Adrenal gland (tissue), 12 donors: ENCODE data around the gene FABP7. TPM values are rescaled to one million over a fixed set of nuclear protein-coding genes. Genes with fewer than 3 reads are reported as not detected.

Experiments
- DNase-seq, 7 donors: peaks; one replicate each; pipeline ENCODE4 v3.0.0-alpha.2; 2019 to 2020
- H3K27ac ChIP-seq, 5 donors: fragments of 200-600 bp; sonication (generic) in 4 of 5; 1 replicate in 3 of 5; 2 replicates in 2 of 5; pipeline versions ENCODE4 v1.5.1 to v1.8.0; 2016 to 2020; ENCODE audit warnings: mild to moderate bottlenecking in 1 of 5
- H3K27me3 ChIP-seq: fragments of 200-600 bp; 2 replicates; pipeline ENCODE4 v1.8.0; 2021
- H3K36me3 ChIP-seq, 2 donors: fragments of 200-600 bp; replicated peaks in 1 of 2; 1 replicate in 1 of 2; 2 replicates in 1 of 2; pipeline versions ENCODE4 v1.5.1 to v1.8.0; 2018 to 2022
- H3K4me1 ChIP-seq, 2 donors: fragments of 200-600 bp; replicated peaks in 1 of 2; 1 replicate in 1 of 2; 2 replicates in 1 of 2; pipeline versions ENCODE4 v1.5.1 to v1.8.0; 2018 to 2021
- H3K4me3 ChIP-seq, 4 donors: fragments of 200-600 bp; sonication (generic) in 3 of 4; one replicate each; pipeline ENCODE4 v1.5.1; 2016 to 2018
- H3K9me3 ChIP-seq, 3 donors: fragments of 200-600 bp; sonication (generic) in 1 of 3; replicated peaks in 1 of 3; 1 replicate in 2 of 3; 2 replicates in 1 of 3; pipeline versions ENCODE4 v1.5.1 to v1.8.0; 2016 to 2021
- POLR2A ChIP-seq, 2 donors: fragments of 450-650 bp; IDR thresholded peaks; one replicate each; pipeline ENCODE4 v1.6.1; 2017; ENCODE audit warnings: antibody characterized with exemption in 2 of 2, mild to moderate bottlenecking in 2 of 2, moderate library complexity in 1 of 2
- WGBS, 4 donors: extraction: QIAGEN DNeasy Blood & Tissue Kit in 2 of 4; methylation state at CpG; one replicate each; pipeline versions ENCODE4 v1.1.5 to v1.1.7; 2013 to 2017; 5-methylcytosine and 5-hydroxymethylcytosine counted together
- intact Hi-C, 2 donors: fragments of 100-400 bp; cut with DNase I; formaldehyde crosslinking; loops; one replicate each; pipeline versions ENCODE4 v1.14.1 to v1.15.0; 2022 to 2023
- polyA plus RNA-seq, 3 donors: library from polyadenylated mRNA; stranded (reverse); fragments of 200-250 nt in 2 of 3; fragments of 350-450 nt in 1 of 3; fragmentation: Illumina TruSeq in 1 of 3; extraction: RNeasy Lipid Tissue Mini Kit (QIAGEN cat#74804) in 1 of 3; gene quantifications; one replicate each; pipeline ENCODE4 v1.2.3, GENCODE V29; 2013 to 2014
- total RNA-seq, 9 donors: library from RNA; depleted of rRNA in 4 of 9; stranded (reverse); fragments of >200 nt in 4 of 9; fragments of 120-200 nt in 1 of 9; fragmentation: NEBNext Ultra II Directional in 1 of 9; extraction: Animal tissue kit (Norgen Biotek cat#: 25700) in 1 of 9; gene quantifications; one replicate each; pipeline versions ENCODE4 v1.1.0 to v1.2.4, GENCODE V29; 2013 to 2023
- TF ChIP-seq, protein P1 (sequence below), 6 experiments: fragments of 450-650 bp in 4 of 6; fragments of 200-600 bp in 2 of 6; sonication (generic) in 1 of 6; IDR thresholded peaks; 1 replicate in 5 of 6; 2 replicates in 1 of 6; pipeline versions ENCODE4 v1.5.1 to v1.8.0; 2016 to 2021; ENCODE audit warnings: antibody characterized with exemption in 6 of 6, mild to moderate bottlenecking in 2 of 6, moderate library complexity in 1 of 6
- donor health status: healthy with polysubstance abuse.
- donor health status: Bipolar disorder and iron deficiency.
- donor health status: DM: yes; HTN: yes; CAD: no.
- donor health status: DM: no; HTN: no; CAD: no.
- donor health status: DM: no; HTN: no; CAD: no.
- donor health status: DM: yes; HTN: yes; CAD: no.

Gene FABP7
- total and polyA plus RNA-seq, 12 donors, result 0.22 TPM; not detected in 11

DNA sequence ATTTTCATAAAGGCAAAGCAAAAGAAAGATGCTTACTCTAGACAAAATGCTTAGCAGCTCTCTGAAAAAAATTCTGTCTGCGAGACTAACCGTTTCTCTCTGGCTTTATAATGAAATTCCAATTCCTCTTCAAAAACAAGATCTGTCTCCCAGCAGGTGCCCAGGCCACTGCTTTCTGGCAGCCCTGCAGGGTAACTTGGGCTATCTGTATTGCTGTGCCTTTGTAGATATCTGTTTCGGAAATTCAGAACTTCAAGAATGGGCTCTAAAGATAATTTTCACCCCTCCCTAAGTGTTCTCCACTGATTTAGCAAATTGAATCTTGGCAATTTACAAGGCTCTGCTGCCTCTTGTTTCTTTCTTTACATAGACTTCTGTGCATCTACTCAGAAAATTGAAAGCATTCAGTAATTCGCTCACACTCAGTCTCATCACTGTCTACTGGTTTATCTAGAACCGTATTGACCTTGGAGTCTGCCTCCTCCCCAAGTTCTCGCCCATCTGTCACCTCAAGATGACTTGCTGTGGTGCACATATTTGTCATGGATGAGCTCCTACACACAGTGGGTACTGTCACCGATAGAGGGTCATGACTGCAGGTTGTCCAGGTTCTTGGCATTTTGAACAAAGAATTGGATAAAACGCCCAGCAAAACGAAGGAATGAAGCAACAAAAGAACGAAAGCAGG lies 26.4 kb upstream of the FABP7 start:
- H3K9me3 ChIP-seq, result no peaks in the 10 kb centered on the region
- intact Hi-C loops, result loop anchor here in 1 of 2 donors (5.0 kb wide), 1 partner anchor 74 kb away; no protein-coding TSS in a partner anchor
- WGBS, 4 donors, result 73 to 82% (median 78%) methylated on average over 10 of the region's 10 CpGs
- H3K27me3 ChIP-seq, result no peaks in the 10 kb centered on the region
- H3K36me3 ChIP-seq, result no peaks in the 10 kb centered on the region
- TF ChIP-seq, protein P1, sequence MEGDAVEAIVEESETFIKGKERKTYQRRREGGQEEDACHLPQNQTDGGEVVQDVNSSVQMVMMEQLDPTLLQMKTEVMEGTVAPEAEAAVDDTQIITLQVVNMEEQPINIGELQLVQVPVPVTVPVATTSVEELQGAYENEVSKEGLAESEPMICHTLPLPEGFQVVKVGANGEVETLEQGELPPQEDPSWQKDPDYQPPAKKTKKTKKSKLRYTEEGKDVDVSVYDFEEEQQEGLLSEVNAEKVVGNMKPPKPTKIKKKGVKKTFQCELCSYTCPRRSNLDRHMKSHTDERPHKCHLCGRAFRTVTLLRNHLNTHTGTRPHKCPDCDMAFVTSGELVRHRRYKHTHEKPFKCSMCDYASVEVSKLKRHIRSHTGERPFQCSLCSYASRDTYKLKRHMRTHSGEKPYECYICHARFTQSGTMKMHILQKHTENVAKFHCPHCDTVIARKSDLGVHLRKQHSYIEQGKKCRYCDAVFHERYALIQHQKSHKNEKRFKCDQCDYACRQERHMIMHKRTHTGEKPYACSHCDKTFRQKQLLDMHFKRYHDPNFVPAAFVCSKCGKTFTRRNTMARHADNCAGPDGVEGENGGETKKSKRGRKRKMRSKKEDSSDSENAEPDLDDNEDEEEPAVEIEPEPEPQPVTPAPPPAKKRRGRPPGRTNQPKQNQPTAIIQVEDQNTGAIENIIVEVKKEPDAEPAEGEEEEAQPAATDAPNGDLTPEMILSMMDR (IDR thresholded peaks at IDR 0.05), result no peak
- no peak for TF ChIP-seq POLR2A (IDR thresholded peaks at IDR 0.05)
- H3K4me1 ChIP-seq, result no peaks in the 10 kb centered on the region
- peak overlapping the region in 1 of 4 donors; percentile 25 for H3K4me3 ChIP-seq
- H3K27ac ChIP-seq, result peak overlapping the region in 2 of 5 donors; percentile 28 to 57
- DNase-seq, result no peak

DNA sequence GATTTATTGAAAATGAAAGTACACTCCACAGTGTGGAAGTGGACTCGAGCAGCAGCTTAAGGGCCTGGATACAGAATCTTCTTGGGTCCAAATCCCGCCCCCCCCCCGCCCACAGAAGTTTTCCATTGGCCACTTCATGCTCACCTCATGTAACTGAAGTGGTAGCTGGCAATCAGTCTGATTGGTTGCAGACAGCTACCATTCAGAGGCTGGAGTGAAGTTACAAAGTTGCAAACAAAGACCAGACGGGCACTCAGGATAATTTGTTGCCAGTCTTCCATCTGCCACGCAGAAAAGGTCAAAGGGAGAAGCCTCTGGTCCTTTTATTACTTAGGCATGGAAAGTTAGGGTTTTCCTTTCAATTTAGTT lies 25.8 kb upstream of the FABP7 start:
- peak in 3 of 7 donors; percentile 26 to 35 (median 29) for DNase-seq
- 33 to 48% (median 35%) methylated on average over 4 to 5 of the region's 5 CpGs for WGBS, 4 donors
- Histone ChIP-seq H3K4me3 (peak overlapping the region in 1 of 4 donors; percentile 25), H3K27me3 (no peaks in the 10 kb centered on the region), H3K27ac (peak overlapping the region in 2 of 5 donors; percentile 28 to 57), H3K4me1 (no peaks in the 10 kb centered on the region), H3K36me3 (no peaks in the 10 kb centered on the region), H3K9me3 (no peaks in the 10 kb centered on the region)
- TF ChIP-seq, protein P1 (IDR thresholded peaks at IDR 0.05), result no peak
- TF ChIP-seq POLR2A (IDR thresholded peaks at IDR 0.05), result peak in 1 of 2 donors; percentile 25
- intact Hi-C loops, result loop anchor here in 1 of 2 donors (5.0 kb wide), 1 partner anchor 74 kb away; no protein-coding TSS in a partner anchor

DNA sequence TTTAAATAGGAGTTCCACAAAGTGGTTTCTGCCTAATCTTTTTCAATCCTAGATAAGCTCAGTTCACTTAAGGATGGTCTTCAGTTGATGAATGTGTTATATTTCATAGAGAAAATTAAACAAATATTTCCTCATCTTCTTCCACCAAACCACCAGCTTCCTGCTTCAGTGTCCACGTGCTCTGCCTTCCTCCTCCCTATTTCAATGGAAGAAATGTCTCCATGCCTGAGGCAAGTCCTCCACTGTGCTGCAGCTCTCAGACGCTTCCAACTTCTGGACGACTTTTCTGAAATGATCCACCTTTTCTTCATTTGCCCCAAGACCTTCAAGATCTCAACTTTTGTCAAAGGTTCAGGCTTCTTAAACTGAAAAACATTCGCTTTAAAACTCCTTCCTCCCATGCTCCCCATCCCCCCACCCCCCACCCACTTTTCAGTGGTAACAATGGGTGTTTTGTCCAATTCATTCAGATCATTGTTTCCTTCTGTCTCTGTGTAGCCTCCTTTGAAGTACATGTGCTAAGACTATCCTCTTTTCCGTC lies 25.3 kb upstream of the FABP7 start:
- H3K36me3 ChIP-seq, result no peaks in the 10 kb centered on the region
- intact Hi-C loops, result loop anchor here in 1 of 2 donors (5.0 kb wide), 1 partner anchor 73 kb away; no protein-coding TSS in a partner anchor
- peak overlapping the region in 1 of 4 donors; percentile 25 for H3K4me3 ChIP-seq
- no peaks in the 10 kb centered on the region for H3K4me1 ChIP-seq
- TF ChIP-seq, protein P1 (IDR thresholded peaks at IDR 0.05), result no peak
- TF ChIP-seq POLR2A (IDR thresholded peaks at IDR 0.05), result no peak
- 69 to 76% (median 74%) methylated on average over 5 of the region's 5 CpGs for WGBS, 4 donors
- no peaks in the 10 kb centered on the region for H3K27me3 ChIP-seq
- DNase-seq, result no peak
- no peak overlapping the region for H3K27ac ChIP-seq
- H3K9me3 ChIP-seq, result no peaks in the 10 kb centered on the region

DNA sequence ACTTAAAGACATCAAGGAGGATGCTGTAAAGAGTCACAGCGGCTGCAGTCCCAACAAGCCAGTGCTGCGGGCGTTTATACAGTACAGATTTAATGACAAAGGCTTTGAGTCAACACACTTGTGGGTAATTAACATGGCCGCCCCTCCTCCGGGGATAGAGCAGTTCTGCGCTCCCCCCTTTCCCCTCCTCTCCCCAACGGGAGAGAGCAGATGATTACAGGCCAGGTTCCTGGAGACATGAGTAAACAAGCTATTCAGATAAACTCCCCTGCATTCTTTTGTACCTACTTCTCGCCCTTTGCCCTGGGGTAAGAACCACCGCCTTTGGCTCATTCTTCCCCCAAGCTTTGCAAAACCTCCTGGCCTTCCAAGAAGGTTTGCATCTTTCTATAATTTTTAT lies 23.6 kb upstream of the FABP7 start:
- TF ChIP-seq, protein P1 (IDR thresholded peaks at IDR 0.05), result no peak
- no peak for TF ChIP-seq POLR2A (IDR thresholded peaks at IDR 0.05)
- intact Hi-C loops, result no loop called here
- 71 to 76% (median 74%) methylated on average over 9 of the region's 9 CpGs for WGBS, 4 donors

More for the DNA sequence above, 23.6 kb upstream of the FABP7 start:
- Histone ChIP-seq H3K36me3 (no peaks in the 10 kb centered on the region), H3K27me3 (no peaks in the 10 kb centered on the region), H3K27ac (no peak overlapping the region), H3K4me1 (no peaks in the 10 kb centered on the region), H3K9me3 (no peaks in the 10 kb centered on the region), H3K4me3 (no peak overlapping the region)
- no peak for DNase-seq
